Activated CD8-positive, alpha-beta memory T cell treated with anti-CD3 and anti-CD28 coated beads for 1 hour (primary cell): ENCODE data around the gene HBZ.
"Not testable (repeated sequence)": the region's sequence is repeated elsewhere in the genome, so short reads cannot be mapped to it uniquely, and the experiment has no call there.

Experiments used
- DNase-seq, 2 donors: peaks; one replicate each; pipeline ENCODE4 v3.0.0-alpha.2; 2020; ENCODE audit warnings: low read depth in 1 of 2; ENCODE audit errors: extremely low read depth in 1 of 2

Gene HBZ

GRCh38 chr16:133716-134115 lies 18.7 kb upstream of the HBZ start:
- DNase-seq = no peak

- DNase-seq = no peak
Measured at GRCh38 chr16:138049-138417, 14.4 kb upstream of the HBZ start.

DNA sequence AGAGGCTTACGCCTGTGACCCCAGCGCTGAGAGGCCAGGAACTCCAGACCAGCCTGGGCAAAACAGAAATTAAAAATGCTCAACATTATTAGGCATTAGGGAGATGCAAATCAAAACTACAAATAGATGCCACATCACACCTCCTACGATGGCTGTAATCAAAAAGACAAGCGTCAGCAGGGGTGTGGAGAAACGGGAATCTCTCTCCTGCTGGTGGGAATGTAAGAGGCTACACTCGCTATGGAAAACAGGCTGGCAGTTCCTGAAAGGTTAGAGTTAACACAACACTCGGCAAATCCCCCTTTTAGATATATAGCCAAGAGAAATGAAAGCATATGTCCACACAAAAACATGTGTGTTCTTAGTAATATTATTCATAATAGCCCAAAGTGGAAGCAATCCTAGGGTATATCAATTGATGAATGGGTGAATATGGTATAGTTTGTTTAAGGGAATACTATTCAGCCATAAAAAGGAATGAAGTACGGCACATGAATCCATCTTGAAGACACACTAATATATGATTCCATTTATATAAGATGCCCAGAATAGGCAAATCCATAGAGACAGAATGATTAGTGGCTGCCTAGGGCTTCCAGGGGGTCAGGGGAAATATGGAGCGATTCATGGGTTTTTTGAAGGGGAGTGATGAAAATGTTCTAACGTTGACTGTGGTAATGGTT lies 12.1 kb upstream of the HBZ start:
- no peak for DNase-seq

DNA sequence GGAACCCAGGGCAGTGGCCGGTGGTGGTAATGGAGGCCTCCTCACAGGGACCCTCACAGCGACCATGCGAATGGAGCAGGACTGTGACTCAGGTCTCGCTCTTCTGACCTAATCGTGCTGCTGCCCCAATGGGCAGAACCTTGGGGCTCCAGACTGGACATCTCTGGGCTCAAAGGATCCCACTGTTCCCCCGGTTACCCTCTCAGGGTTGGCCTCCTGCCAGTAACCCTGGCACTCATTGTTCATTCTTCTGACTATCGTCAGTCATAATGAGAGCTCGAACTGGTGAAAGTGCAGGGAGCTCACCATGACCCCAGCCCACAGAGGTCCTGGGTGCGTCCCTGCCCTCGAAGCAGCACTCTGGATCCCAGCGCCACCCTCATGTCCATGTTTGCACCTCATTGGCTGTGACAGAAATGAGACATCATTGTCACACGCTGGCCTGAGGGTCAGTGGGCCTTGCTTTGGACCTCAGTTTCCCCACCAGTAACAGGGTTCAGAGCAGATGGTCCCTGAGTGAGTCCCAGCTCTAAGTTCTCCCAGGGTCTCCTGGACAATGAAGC lies 10.0 kb upstream of the HBZ start:
- DNase-seq = no peak

DNA sequence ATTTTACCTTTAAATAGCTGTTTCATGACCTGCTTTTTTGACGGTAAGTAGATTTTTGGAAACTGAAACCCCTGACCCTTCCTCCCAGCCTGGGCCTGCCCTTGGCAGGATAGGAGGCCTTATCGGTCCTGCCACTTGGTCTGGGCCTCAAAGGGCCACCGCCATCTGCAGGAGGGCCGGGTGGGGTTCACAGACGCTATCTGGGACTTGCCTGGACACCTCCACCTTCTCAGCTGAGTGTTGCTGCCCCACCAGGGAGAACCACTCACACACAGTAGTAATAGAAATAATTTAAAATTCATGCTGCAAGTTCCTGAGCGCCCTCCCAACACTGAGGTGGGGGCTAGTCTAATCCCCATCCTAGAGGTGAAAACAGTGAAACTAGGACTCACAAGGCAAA lies 9.4 kb upstream of the HBZ start:
- no peak for DNase-seq

DNA sequence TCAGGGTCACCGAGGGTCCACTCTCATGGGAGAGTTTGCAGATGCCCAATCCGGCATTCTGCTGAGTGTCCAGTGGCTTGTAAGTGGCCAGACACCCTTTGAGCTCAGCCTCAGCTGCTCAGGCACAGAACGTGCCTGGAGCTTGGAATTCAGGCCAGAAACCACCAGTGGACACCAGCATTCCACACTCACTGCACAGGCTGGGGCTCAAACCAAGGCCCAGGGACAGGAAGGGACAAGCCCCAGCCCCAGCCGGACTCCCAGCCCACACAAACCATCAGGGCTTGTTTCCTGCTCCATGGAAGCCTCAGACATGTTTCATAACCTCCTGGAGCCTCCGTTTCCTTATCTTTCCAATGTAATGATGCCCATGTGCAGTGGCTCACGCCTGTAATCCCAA lies 9.0 kb upstream of the HBZ start:
- no peak for DNase-seq

DNA sequence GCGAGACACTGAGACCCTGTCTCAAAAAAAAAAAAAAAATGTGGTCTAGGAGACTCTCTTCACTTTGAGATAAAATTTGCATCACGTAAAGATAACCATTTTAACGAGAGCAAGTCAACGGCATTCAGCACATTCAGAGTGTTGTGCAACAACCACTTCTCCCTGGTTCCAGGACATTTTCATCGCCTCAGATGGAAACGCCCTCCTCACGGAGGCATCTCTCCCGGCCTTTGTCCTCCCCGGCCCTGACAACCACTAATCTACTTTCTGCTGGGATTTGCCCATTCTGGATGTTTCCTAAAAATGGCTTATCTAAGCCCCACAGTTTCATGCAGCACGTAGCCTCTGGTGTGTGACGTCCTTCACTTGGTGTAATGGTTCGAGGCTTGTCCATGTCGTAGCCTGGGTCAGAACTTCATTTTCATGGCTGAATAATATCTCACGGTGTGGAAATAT lies 7.6 kb upstream of the HBZ start:
- no peak for DNase-seq

GRCh38 chr16:146646-147045 lies 5.8 kb upstream of the HBZ start:
- no peak for DNase-seq

DNA sequence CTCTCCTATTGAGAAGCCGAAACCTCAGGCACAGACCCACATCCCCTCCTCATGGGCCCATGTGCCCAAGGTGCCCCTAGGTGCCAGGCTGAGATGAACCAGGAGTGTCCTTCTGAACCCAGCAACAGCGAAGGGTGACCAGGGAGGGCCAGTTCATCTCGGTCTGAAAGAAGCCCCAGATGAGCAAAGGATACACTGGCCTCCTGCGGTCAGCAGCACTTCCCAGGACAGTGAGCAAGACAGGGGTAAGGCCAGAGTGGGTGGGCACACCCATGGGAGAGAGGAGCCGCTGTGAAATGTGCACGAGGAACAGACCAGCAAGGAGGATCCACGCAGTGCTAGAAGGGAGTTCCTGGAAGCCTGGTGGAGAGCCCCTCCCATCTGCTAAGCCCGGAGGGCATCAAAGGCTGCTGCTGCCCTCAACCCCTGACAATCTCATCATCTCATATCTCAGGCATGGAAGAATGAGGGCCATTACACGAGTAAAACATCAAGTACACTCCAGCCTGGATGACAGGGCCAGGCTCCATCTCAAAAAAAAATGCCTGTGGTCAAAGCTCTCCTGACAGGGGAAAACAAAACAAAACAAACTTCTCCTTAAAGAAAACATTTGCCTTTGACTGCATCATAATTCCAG lies 3.3 kb upstream of the HBZ start:
- DNase-seq = no peak

- DNase-seq = not testable (repeated sequence)
Measured at GRCh38 chr16:153129-153521, 681 bp downstream of the HBZ start.

GRCh38 chr16:153550-154216 lies 1.2 kb downstream of the HBZ start:
- DNase-seq = not testable (repeated sequence)

DNA sequence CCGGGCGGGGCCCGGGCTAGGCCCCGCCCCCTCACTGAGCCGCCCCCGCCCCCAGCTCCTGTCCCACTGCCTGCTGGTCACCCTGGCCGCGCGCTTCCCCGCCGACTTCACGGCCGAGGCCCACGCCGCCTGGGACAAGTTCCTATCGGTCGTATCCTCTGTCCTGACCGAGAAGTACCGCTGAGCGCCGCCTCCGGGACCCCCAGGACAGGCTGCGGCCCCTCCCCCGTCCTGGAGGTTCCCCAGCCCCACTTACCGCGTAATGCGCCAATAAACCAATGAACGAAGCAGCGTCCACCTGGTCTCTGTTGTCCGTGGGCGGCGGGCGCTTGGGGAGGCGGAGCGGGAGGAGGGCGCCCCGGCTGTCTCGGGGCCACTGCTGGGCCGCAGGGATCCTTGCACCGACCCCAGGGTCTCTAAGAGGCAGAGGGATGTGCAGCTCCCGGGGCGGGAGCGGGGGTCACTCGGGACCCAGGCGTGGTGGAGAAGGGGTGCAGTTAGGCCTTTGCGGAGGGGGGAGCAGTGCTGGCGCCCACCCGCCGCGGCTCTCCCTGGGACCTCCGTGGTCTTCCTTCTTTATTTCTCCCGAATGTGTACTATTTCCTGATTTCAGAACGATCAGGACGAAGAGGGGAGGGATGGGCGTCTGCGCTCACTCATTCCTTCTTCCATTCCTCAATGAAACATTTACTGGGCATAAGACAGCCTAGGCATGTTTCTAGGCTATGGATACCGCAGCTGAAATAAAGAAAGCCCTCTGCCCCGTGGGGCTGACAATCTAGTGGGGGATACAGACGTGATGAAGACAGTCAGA lies 2.0 kb downstream of the HBZ start:
- no peak for DNase-seq

- no peak for DNase-seq
Measured at GRCh38 chr16:155031-155398, 2.6 kb downstream of the HBZ start.

DNA sequence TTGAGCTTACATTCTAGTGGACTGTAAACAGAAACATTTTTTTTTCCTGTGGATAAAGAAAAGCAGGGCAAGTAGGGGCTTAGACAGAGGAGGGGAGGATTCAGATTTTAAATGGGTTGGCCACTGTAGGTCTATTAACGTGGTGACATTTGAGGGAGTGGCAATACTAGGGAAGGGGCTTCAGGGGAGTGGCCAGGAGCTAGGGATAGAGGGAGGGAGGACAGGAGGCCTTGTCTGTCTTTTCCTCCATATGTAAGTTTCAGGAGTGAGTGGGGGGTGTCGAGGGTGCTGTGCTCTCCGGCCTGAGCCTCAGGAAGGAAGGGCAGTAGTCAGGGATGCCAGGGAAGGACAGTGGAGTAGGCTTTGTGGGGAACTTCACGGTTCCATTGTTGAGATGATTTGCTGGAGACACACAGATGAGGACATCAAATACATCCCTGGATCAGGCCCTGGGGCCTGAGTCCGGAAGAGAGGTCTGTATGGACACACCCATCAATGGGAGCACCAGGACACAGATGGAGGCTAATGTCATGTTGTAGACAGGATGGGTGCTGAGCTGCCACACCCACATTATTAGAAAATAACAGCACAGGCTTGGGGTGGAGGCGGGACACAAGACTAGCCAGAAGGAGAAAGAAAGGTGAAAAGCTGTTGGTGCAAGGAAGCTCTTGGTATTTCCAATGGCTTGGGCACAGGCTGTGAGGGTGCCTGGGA lies 6.8 kb downstream of the HBZ start:
- DNase-seq = no peak

DNA sequence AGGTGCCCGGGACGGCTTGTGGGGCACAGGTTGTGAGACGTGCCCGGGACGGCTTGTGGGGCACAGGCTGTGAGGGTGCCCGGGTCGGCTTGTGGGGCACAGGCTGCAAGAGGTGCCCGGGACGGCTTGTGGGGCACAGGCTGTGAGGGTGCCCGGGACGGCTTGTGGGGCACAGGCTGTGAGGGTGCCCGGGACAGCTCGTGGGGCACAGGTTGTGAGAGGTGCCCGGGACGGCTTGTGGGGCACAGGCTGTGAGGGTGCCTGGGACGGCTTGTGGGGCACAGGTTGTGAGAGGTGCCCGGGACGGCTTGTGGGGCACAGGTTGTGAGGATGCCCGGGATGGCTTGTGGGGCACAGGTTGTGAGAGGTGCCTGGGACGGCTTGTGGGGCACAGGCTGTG lies 7.8 kb downstream of the HBZ start:
- DNase-seq = not testable (repeated sequence)

DNA sequence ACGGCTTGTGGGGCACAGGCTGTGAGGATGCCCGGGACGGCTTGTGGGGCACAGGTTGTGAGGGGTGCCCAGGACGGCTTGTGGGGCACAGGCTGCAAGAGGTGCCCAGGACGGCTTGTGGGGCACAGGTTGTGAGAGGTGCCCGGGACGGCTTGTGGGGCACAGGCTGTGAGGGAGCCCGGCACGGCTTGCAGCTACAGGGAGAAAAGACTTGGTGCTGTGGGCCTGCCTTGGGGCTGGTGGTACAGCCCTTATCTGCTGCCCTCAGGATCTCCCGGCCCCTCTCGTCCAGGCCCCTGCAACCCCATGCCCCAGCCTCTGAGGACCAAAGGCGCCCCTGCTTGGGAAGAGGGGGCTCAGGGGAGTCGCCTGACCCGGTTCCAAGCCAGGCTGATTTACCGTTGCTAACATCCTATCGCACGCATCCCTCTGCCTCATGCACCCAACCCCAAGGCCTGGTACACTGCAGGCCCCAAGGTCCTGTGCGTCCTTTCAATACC lies 8.3 kb downstream of the HBZ start:
- DNase-seq = no peak

- DNase-seq = no peak
Measured at GRCh38 chr16:162271-162991, 10.0 kb downstream of the HBZ start.

DNA sequence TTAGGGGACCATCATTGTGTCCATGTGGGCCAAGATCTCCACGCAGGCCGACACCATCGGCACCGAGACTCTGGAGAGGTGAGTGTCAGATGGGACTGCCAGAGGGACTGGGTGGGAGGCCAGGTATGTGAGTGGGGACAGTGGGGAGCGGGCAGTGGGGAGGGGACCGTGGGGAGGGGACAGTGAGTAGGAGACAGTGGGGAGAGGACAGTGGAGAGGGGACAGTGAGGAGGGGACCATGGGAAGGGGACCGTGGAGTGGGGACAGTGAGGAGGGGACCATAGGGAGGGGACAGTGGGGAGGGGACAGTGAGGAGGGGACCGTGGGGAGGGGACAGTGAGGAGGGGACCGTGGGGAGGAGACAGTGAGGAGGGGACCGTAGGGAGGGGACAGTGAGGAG lies 10.7 kb downstream of the HBZ start:
- DNase-seq = not testable (repeated sequence)

DNA sequence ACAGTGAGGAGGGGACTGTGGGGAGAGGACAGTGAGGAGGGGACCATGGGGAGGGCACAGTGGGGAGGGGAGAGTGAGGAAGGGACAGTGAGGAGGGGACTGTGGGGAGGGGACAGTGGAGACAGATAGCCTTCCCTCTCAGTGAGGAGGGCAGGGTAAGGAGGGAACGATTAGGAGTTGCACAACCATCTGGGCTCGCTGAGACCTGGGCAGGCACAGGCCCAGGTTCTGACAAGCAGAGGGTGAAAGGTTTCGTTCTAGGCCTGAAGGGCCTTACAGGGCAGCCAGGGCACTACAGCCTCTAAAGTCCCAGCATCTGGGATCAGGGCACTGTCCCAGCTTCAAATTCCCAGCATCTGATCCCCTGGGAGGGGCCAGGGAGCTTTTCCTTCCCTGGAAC lies 11.3 kb downstream of the HBZ start:
- DNase-seq = not testable (repeated sequence)
